VCaP (cell line): ENCODE data around the gene RETREG1.

ENCODE experiments used
- H3K27ac ChIP-seq: fragments of 450-650 bp; 2 replicates; pipeline ENCODE4 v1.5.1; 2017
- CTCF ChIP-seq: fragments of 450-650 bp; conservative IDR thresholded peaks from 2 replicates; pipeline ENCODE4 v1.5.1; 2017; ENCODE audit warnings: mild to moderate bottlenecking, moderate library complexity

The RETREG1 gene

GRCh38 chr5:16518606-16519005, 98.2 kb downstream of the RETREG1 start:
- no peak overlapping the region; the same call in 1 of the 2 replicates for H3K27ac ChIP-seq
- TF ChIP-seq CTCF, result no peak

- no peak for TF ChIP-seq CTCF
Measured at GRCh38 chr5:16515532-16515931, 101.3 kb downstream of the RETREG1 start.

GRCh38 chr5:16510098-16510497, 106.7 kb downstream of the RETREG1 start:
- no peak for TF ChIP-seq CTCF
- peak overlapping the region; percentile 81; the same call in 1 of the 2 replicates for H3K27ac ChIP-seq

More at GRCh38 chr5:16515532-16515931, 101.3 kb downstream of the RETREG1 start:
- no peak overlapping the region for H3K27ac ChIP-seq

GRCh38 chr5:16508730-16509531, 107.9 kb downstream of the RETREG1 start:
- no peak for TF ChIP-seq CTCF
- peak overlapping the region; percentile 81 for H3K27ac ChIP-seq

- H3K27ac ChIP-seq, result peak overlapping the region; percentile 81
- TF ChIP-seq CTCF, result no peak
Measured at GRCh38 chr5:16507716-16508115, 109.1 kb downstream of the RETREG1 start.

- H3K27ac ChIP-seq, result no peak overlapping the region
- no peak for TF ChIP-seq CTCF
Measured at GRCh38 chr5:16505904-16506303, 110.9 kb downstream of the RETREG1 start.

- TF ChIP-seq CTCF, result no peak
- no peak overlapping the region for H3K27ac ChIP-seq
Measured at GRCh38 chr5:16505140-16505891, 111.5 kb downstream of the RETREG1 start.
